HK-2 (cell line): ENCODE data around the gene P2RY14.
"Not testable (repeated sequence)": the region's sequence is repeated elsewhere in the genome, so short reads cannot be mapped to it uniquely, and the experiment has no call there.

ENCODE experiments used
- DNase-seq: peaks from one replicate; pipeline ENCODE4 v3.0.0-alpha.2; 2018; ENCODE audit not compliant: unreplicated experiment

The P2RY14 gene

GRCh38 chr3:151262871-151263525, 15.3 kb downstream of the P2RY14 start:
- no peak for DNase-seq

- DNase-seq, result no peak
These were observed 18.7 kb downstream of the P2RY14 start for GRCh38 chr3:151259664-151260063.

GRCh38 chr3:151256749-151257148, 21.6 kb downstream of the P2RY14 start:
- DNase-seq, result no peak

GRCh38 chr3:151248772-151249337, 29.5 kb downstream of the P2RY14 start:
- DNase-seq, result no peak

GRCh38 chr3:151242006-151242405, 36.3 kb downstream of the P2RY14 start:
- DNase-seq, result not testable (repeated sequence)

- DNase-seq, result no peak
These were observed 41.6 kb downstream of the P2RY14 start for GRCh38 chr3:151236736-151237135.

- no peak for DNase-seq
These were observed 42.0 kb downstream of the P2RY14 start for GRCh38 chr3:151236316-151236715.

- DNase-seq, result no peak
These were observed 43.5 kb downstream of the P2RY14 start for GRCh38 chr3:151234825-151235224.

- DNase-seq, result no peak
These were observed 45.4 kb downstream of the P2RY14 start for GRCh38 chr3:151232991-151233390.

GRCh38 chr3:151232403-151232802, 45.9 kb downstream of the P2RY14 start:
- not testable (repeated sequence) for DNase-seq

- DNase-seq, result no peak
These were observed 47.7 kb downstream of the P2RY14 start for GRCh38 chr3:151230646-151231045.

GRCh38 chr3:151228666-151229040, 49.7 kb downstream of the P2RY14 start:
- no peak for DNase-seq

GRCh38 chr3:151227807-151228665, 50.3 kb downstream of the P2RY14 start:
- DNase-seq, result peak; percentile 81

GRCh38 chr3:151227266-151227806, 51.0 kb downstream of the P2RY14 start:
- no peak for DNase-seq

GRCh38 chr3:151226825-151227224, 51.5 kb downstream of the P2RY14 start:
- no peak for DNase-seq

- peak; percentile 31 for DNase-seq
These were observed 52.2 kb downstream of the P2RY14 start for GRCh38 chr3:151226088-151226563.

GRCh38 chr3:151225040-151225975, 53.0 kb downstream of the P2RY14 start:
- DNase-seq, result no peak

GRCh38 chr3:151224268-151224866, 54.0 kb downstream of the P2RY14 start:
- no peak for DNase-seq

GRCh38 chr3:151219056-151219455, 59.3 kb downstream of the P2RY14 start:
- no peak for DNase-seq

GRCh38 chr3:151218136-151218535, 60.2 kb downstream of the P2RY14 start:
- no peak for DNase-seq
